ENCODE results near the gene MYMX.

Gene MYMX

GRCh38 chr6:44238687-44239350 is 22.1 kb downstream of the MYMX start:
- Mint-ChIP-seq H3K36me3 (ENCODE audit: low read depth) (no peaks in the 10 kb centered on the region), H3K27ac (no peak overlapping the region), H3K4me3 (peak overlapping the region; percentile 69), H3K27me3 (ENCODE audit: low read depth, poor library complexity) (peaks cover 29% of the 10 kb centered on the region), H3K9me3 (no peaks in the 10 kb centered on the region), H3K4me1 (peaks cover 44% of the 10 kb centered on the region)
- DNase-seq: no peak
- no peak for TF ChIP-seq CTCF (IDR thresholded peaks at IDR 0.05)

- H3K9me3 Mint-ChIP-seq: no peaks in the 10 kb centered on the region
- H3K4me1 Mint-ChIP-seq: peaks cover 19% of the 10 kb centered on the region
- DNase-seq: no peak
- peaks cover 2% of the 10 kb centered on the region for H3K36me3 Mint-ChIP-seq (ENCODE audit: low read depth)
- H3K27me3 Mint-ChIP-seq (ENCODE audit: low read depth, poor library complexity): peaks cover 26% of the 10 kb centered on the region
- no peak overlapping the region for H3K27ac Mint-ChIP-seq
- H3K4me3 Mint-ChIP-seq: no peak overlapping the region
- TF ChIP-seq CTCF (IDR thresholded peaks at IDR 0.05): no peak
Measured at GRCh38 chr6:44243345-44243744, 26.6 kb downstream of the MYMX start.

GRCh38 chr6:44245391-44245911 is 28.7 kb downstream of the MYMX start:
- no peak for DNase-seq
- no peak for TF ChIP-seq CTCF (IDR thresholded peaks at IDR 0.05)
- Mint-ChIP-seq H3K27me3 (ENCODE audit: low read depth, poor library complexity) (peaks cover 7% of the 10 kb centered on the region), H3K4me1 (peaks cover 36% of the 10 kb centered on the region), H3K36me3 (ENCODE audit: low read depth) (peaks cover 23% of the 10 kb centered on the region), H3K9me3 (no peaks in the 10 kb centered on the region), H3K27ac (no peak overlapping the region), H3K4me3 (peak overlapping the region; percentile 98)

- peak; percentile 9 for TF ChIP-seq CTCF (IDR thresholded peaks at IDR 0.05)
- H3K4me3 Mint-ChIP-seq: peak overlapping the region; percentile 98
- no peaks in the 10 kb centered on the region for H3K9me3 Mint-ChIP-seq
- peak overlapping the region; percentile 98 for H3K27ac Mint-ChIP-seq
- peaks cover 42% of the 10 kb centered on the region for H3K4me1 Mint-ChIP-seq
- peak; percentile 97 for DNase-seq
- H3K36me3 Mint-ChIP-seq (ENCODE audit: low read depth): peaks cover 30% of the 10 kb centered on the region
- peaks cover 7% of the 10 kb centered on the region for H3K27me3 Mint-ChIP-seq (ENCODE audit: low read depth, poor library complexity)
Measured at GRCh38 chr6:44245912-44246662, 29.4 kb downstream of the MYMX start.

GRCh38 chr6:44246663-44247337 is 30.1 kb downstream of the MYMX start, which contains the start of gene HSP90AB1:
TSS of gene HSP90AB1 (plus strand) at chr6:44247101. CDS start at chr6:44248630, 1,529 bp downstream.
- Mint-ChIP-seq H3K27ac (peak within 1 kb of the TSS; percentile 98), H3K27me3 (ENCODE audit: low read depth, poor library complexity) (peaks cover 7% of the 10 kb centered on the region), H3K36me3 (ENCODE audit: low read depth) (peaks cover 37% of the 10 kb centered on the region), H3K4me3 (peak within 1 kb of the TSS; percentile 98), H3K4me1 (peaks cover 47% of the 10 kb centered on the region), H3K9me3 (no peaks in the 10 kb centered on the region)
- peak; percentile 90 for DNase-seq
- no peak for TF ChIP-seq CTCF (IDR thresholded peaks at IDR 0.05)
